GM23248 (cell line): ENCODE data around the gene RBM41.
"Not testable (repeated sequence)": the region's sequence is repeated elsewhere in the genome, so short reads cannot be mapped to it uniquely, and the experiment has no call there.

Experiments
- EZH2 ChIP-seq: fragments of 200-600 bp; sonication (generic); IDR thresholded peaks from 2 replicates; pipeline ENCODE4 v1.6.1; 2018; ENCODE audit warnings: antibody characterized with exemption, mild to moderate bottlenecking; ENCODE audit not compliant: insufficient read depth, poor library complexity, severe bottlenecking
- EZH2phosphoT487 ChIP-seq: fragments of 200-600 bp; sonication (generic); IDR thresholded peaks from 2 replicates; pipeline ENCODE4 v1.6.1; 2018; ENCODE audit warnings: antibody characterized with exemption, moderate library complexity, mild to moderate bottlenecking, low read depth; ENCODE audit not compliant: insufficient read depth

DNA sequence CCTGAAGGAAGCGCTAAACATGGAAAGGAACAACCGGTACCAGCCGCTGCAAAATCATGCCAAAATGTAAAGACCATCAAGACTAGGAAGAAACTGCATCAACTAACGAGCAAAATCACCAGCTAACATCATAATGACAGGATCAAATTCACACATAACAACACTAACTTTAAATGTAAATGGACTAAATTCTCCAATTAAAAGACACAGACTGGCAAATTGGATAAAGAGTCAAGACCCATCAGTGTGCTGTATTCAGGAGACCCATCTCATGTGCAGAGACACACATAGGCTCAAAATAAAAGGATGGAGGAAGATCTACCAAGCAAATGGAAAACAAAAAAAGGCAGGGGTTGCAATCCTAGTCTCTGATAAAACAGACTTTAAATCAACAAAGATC, 39.0 kb upstream of the RBM41 start:
- not testable (repeated sequence) for TF ChIP-seq EZH2, EZH2phosphoT487
